Suppressor macrophage (primary cell): ENCODE results near the gene TRMT10C.
"Not testable (repeated sequence)": the region's sequence is repeated elsewhere in the genome, so short reads cannot be mapped to it uniquely, and the experiment has no call there.

Experiments used
- DNase-seq, 4 experiments: peaks; one replicate each; pipeline ENCODE4 v3.0.0-alpha.2; 2020 to 2022

TRMT10C gene

GRCh38 chr3:101548527-101549105 lies 13.1 kb upstream of the TRMT10C start:
- DNase-seq = no peak

DNA sequence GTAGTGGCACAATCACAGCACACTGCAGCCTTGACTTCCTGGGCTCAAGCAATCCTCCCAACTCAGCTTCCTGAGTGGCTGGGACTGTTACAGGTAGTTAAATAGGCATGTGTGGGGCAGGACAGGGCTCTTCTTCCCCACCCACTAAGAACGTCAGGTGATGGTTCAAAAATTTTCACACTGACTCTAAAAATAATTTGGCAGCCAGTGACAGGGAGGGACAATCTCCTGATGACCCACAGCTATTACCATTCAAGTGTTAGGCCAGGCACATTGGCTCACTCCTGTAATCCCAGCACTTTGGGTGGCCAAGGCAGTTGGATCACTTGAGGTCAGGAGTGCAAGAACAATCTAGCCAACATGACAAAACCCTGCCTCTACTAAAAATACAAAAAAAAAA lies 12.2 kb upstream of the TRMT10C start:
- no peak for DNase-seq

- not testable (repeated sequence) for DNase-seq
These were observed 10.1 kb upstream of the TRMT10C start for GRCh38 chr3:101551359-101552081.

DNA sequence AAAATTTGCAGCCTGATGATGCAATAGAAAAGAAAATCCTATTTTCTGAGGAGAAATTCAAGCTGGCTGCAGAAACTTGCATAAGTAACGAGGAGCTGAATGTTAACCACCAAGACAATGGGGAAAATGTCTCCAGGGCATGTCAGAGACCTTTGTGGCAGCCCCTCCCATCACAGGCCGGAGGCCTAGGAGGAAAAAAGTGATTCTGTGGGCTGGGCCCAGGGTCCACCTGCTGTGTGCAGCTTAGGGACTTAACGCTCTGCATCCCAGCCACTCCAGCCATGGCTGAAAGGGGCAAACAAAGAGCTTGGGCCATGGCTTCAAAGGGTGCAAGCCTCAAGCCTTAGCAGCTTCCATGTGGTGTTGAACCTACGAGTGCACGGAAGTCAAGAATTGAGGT lies 8.3 kb upstream of the TRMT10C start:
- DNase-seq = not testable (repeated sequence)

GRCh38 chr3:101556064-101556463 lies 5.6 kb upstream of the TRMT10C start:
- no peak for DNase-seq

DNA sequence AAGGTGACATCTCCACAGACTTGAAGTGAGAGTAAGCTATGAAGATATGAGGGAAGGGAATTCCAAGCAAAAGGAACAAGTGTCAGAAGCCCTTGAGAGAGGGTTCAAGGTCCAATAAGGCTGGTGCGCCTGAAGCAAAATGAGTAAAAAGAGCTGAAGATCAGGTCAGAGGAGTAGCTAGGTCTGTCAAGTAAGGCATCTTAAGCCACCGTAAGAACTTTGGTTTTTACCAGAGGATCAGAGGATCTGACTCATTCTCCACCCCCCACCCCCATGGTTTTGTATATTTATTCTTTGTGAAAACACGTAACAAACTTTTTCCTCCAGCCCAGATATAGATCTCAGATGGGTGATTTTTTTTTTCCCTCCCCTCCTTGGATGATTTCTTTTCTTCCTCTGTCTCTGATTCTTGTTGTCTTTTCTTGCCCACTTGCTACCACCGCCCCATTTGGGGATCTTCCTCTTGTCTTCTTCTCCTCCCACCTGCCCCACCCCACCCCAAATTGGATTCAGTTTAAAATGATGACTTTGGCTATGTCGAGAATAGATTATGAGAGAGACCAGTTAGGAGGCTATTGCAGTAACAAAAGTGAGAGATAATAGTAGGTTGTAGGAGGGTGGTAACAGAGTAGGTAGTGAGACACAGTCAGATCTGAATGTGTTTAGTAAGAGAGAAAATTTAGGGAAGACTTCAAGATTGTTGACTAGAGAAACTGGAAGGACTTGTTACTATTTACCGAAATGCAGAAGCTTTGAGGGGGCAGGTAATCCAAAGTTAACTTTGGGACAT lies 6.1 kb downstream of the TRMT10C start:
- DNase-seq = no peak

DNA sequence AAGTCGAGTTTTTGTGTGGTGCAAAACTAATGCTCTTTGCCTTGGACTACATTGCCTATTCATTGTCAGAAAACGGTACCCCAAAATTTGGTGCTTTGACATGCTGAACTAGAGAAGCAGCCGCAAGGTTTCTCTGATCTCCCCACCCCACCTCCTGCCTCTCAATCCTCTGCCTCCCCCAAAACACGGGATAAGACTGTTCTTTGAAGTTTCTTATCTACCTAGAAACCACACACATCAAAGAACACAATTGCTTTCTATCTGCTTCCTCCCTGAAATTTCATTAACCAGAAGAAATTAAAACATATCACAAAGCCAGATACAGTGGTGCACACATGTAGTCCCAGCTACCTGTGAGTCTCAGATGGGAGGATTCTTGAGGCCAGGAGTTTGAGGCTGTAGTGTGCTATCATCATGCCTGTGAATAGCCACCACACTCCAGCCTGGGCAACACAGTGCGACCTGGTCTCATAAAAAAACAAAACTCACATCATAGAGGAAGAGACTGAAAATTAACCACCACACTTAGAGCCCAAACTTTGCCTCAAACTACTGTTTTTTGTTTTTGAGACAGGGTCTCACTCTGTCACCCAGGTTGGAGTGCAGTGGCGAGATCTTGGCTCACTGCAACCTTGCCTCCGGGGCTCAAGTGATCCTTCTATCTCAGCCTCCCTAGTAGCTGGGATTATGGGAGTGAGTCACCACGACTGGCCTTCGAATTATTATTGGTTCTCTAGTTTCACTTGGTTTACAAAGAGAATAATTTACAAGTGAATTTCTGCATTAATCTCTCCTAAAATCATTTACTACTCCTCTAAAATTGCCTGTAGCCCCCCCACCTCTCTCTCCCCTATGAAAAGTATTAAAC lies 9.6 kb downstream of the TRMT10C start:
- DNase-seq = no peak

GRCh38 chr3:101573449-101574387 lies 12.1 kb downstream of the TRMT10C start, which contains the start of gene PCNP:
TSS of gene PCNP (plus strand) at chr3:101574180. CDS start at chr3:101574216, 36 bp downstream.
- DNase-seq = peak; percentile 99 to 100 (median 100)

DNA sequence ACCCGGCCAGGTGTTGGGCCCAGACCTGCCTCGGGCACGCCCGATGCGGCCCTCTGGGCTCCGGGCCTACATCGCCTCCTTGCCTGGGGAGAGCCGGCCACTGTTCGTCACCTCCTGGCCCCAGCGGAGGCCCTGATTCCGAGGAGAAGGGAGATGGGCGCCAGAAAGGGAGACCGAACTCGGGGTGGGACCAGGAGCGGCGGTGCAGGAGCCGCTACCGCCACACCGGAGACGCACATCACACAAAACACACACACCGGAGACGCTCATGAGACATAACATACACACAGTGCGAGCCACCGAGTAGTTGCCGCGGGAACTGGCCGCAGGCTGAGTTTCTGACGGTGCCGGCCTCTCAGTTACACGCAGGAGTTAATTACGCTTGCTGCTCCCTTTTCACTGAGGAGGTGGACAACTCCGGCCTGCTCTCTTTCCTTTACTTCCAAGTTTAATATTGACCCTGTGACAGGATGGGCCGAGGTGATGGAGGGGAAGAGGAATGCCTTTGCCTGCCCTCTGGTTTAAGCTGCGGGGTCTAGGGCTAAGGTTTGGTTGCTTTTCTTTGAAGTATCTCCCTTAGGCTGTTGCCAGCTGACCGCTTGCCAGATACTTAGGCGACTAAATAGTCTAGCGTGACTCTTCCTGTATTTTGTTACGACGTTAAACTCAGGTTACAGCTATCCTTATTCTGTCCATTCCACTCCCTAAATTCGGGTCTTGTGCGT lies 12.9 kb downstream of the TRMT10C start:
- peak; percentile 34 to 52 (median 44) for DNase-seq

- DNase-seq = no peak
These were observed 15.6 kb downstream of the TRMT10C start for GRCh38 chr3:101577286-101577685.

DNA sequence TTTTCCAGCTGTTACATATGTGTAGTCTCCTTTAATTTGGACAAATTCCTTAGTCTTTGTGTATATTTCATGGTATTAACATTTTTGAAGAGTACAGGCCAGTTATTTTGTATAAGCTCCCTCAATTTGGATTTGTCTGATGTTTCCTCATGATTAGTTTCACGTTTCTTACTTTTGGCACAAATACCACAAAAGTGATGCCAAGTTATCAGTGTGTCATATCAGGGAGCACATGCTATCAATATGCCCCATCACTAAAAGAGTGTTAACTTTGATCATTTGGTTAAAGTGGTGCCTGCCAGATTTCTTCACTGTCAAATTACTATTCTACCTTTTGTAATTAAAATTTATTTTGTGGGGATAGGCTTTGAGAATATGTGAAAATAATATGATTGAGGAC lies 26.9 kb downstream of the TRMT10C start:
- DNase-seq = no peak

- no peak for DNase-seq
These were observed 29.4 kb downstream of the TRMT10C start for GRCh38 chr3:101591071-101591470.

DNA sequence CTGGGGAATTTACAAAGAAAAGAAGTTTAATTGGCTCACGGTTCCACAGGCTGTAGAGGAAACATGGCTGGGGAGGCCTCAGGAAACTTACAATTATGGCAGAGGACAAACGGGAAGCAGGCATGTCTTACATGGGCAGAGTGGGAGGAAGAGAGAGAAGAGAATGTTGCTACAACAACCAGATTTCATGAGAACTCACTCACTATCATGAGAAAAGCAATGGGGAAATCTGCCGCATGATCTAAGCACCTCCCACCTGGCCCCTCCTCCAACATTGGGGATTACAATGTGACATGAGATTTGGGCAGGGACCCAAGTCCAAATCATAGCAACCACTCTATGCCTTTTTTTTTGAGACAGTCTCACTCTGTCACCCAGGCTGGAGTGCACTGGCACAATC lies 41.1 kb downstream of the TRMT10C start:
- peak; percentile 1 to 48 (median 23) for DNase-seq

DNA sequence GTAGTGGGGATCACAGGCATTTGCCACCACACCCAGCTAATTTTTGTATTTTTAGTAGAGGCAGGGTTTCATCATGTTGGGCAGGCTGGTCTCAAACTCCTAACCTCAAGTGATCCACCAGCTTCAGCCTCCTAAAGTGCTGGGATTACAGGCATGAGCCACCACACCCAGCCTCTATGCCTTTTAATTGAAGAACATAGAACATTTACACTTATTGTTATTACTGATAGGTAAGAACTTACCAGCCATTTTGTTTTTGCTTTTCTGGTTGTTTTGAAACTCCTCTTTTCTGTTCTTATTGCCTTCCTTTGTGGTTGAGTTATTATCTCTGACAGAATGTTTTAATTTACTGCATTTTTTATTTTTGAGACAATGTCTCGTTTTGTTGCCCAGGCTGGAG lies 41.5 kb downstream of the TRMT10C start:
- DNase-seq = no peak

GRCh38 chr3:101605398-101605797 lies 43.7 kb downstream of the TRMT10C start:
- not testable (repeated sequence) for DNase-seq

- no peak for DNase-seq
These were observed 49.4 kb downstream of the TRMT10C start for GRCh38 chr3:101611023-101611422.

DNA sequence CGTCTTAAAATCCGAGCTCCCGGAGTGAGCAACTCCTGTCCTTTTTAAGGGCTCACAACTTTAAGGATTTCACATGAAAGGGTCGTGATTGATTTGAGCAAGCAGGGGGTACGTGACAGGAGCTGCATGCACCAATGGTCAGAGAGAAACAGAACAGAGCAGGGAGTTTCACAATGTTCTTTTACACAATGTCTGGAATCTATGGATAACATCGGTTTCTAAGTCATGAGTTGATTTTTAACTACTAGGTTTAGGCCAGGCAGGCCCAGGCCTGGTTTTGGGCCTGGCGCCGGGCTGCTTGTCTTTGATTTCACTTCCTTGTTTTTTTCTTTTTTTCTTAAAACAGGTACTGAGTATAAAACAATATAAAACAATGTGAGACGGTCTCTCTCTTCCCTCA lies 51.3 kb downstream of the TRMT10C start:
- DNase-seq = not testable (repeated sequence)

- no peak for DNase-seq
These were observed 53.9 kb downstream of the TRMT10C start for GRCh38 chr3:101615525-101615924.
